ENCODE results near the gene MRPS24. TPM values are rescaled to one million over a fixed set of nuclear protein-coding genes. Genes with fewer than 3 reads are reported as not detected.

The MRPS24 gene
- total and polyA plus RNA-seq, 2 donors, result 80.5 to 107 TPM

GRCh38 chr7:43856316-43856715 lies 13.0 kb downstream of the MRPS24 start:
- H3K27me3 ChIP-seq (ENCODE audit: control insufficient read depth in 2 of 2, insufficient read depth in 1 of 2, low read length in 1 of 2), result no peaks in the 10 kb centered on the region
- no peak overlapping the region for H3K4me3 ChIP-seq (ENCODE audit: low read length in 2 of 2)

GRCh38 chr7:43855176-43855575 lies 14.1 kb downstream of the MRPS24 start:
- Histone ChIP-seq H3K36me3 (ENCODE audit: control insufficient read depth in 2 of 2, insufficient read depth in 2 of 2, low read length in 1 of 2) (no peaks in the 10 kb centered on the region), H3K9me3 (ENCODE audit: control insufficient read depth in 2 of 2, insufficient read depth in 1 of 2, low read length in 1 of 2) (peaks cover 0 to 4% of the 10 kb centered on the region in 2 donors), H3K4me1 (ENCODE audit: control insufficient read depth in 2 of 2, insufficient read depth in 2 of 2, low read length in 2 of 2) (no peaks in the 10 kb centered on the region), H3K4me3 (ENCODE audit: low read length in 2 of 2) (no peak overlapping the region), H3K27me3 (ENCODE audit: control insufficient read depth in 2 of 2, insufficient read depth in 1 of 2, low read length in 1 of 2) (no peaks in the 10 kb centered on the region), H3K27ac (ENCODE audit: low read depth in 1 of 2, low read length in 1 of 2) (no peak overlapping the region)
- no peak for DNase-seq (ENCODE audit: low read depth in 6 of 9, low spot score in 9 of 9)

More at GRCh38 chr7:43856316-43856715, 13.0 kb downstream of the MRPS24 start:
- Histone ChIP-seq H3K9me3 (ENCODE audit: control insufficient read depth in 2 of 2, insufficient read depth in 1 of 2, low read length in 1 of 2) (no peaks in the 10 kb centered on the region), H3K27ac (ENCODE audit: low read depth in 1 of 2, low read length in 1 of 2) (no peak overlapping the region), H3K4me1 (ENCODE audit: control insufficient read depth in 2 of 2, insufficient read depth in 2 of 2, low read length in 2 of 2) (no peaks in the 10 kb centered on the region), H3K36me3 (ENCODE audit: control insufficient read depth in 2 of 2, insufficient read depth in 2 of 2, low read length in 1 of 2) (no peaks in the 10 kb centered on the region)
- WGBS, result 97% methylated on average over 4 of the region's 4 CpGs
- DNase-seq (ENCODE audit: low read depth in 6 of 9, low spot score in 9 of 9), result no peak

- Histone ChIP-seq H3K4me1 (ENCODE audit: control insufficient read depth in 2 of 2, insufficient read depth in 2 of 2, low read length in 2 of 2) (no peaks in the 10 kb centered on the region), H3K36me3 (ENCODE audit: control insufficient read depth in 2 of 2, insufficient read depth in 2 of 2, low read length in 1 of 2) (no peaks in the 10 kb centered on the region), H3K27me3 (ENCODE audit: control insufficient read depth in 2 of 2, insufficient read depth in 1 of 2, low read length in 1 of 2) (no peaks in the 10 kb centered on the region), H3K9me3 (ENCODE audit: control insufficient read depth in 2 of 2, insufficient read depth in 1 of 2, low read length in 1 of 2) (peaks cover 0 to 4% of the 10 kb centered on the region in 2 donors), H3K27ac (ENCODE audit: low read depth in 1 of 2, low read length in 1 of 2) (no peak overlapping the region), H3K4me3 (ENCODE audit: low read length in 2 of 2) (no peak overlapping the region)
- 93% methylated on average over 2 of the region's 2 CpGs for WGBS
- no peak for DNase-seq (ENCODE audit: low read depth in 6 of 9, low spot score in 9 of 9)
These were observed 17.5 kb downstream of the MRPS24 start for GRCh38 chr7:43851805-43852204.

- WGBS, result 79% methylated on average over 5 of the region's 5 CpGs
- Histone ChIP-seq H3K4me3 (ENCODE audit: low read length in 2 of 2) (no peak overlapping the region), H3K36me3 (ENCODE audit: control insufficient read depth in 2 of 2, insufficient read depth in 2 of 2, low read length in 1 of 2) (no peaks in the 10 kb centered on the region), H3K27ac (ENCODE audit: low read depth in 1 of 2, low read length in 1 of 2) (no peak overlapping the region), H3K9me3 (ENCODE audit: control insufficient read depth in 2 of 2, insufficient read depth in 1 of 2, low read length in 1 of 2) (peaks cover 0 to 4% of the 10 kb centered on the region in 2 donors), H3K4me1 (ENCODE audit: control insufficient read depth in 2 of 2, insufficient read depth in 2 of 2, low read length in 2 of 2) (no peaks in the 10 kb centered on the region), H3K27me3 (ENCODE audit: control insufficient read depth in 2 of 2, insufficient read depth in 1 of 2, low read length in 1 of 2) (no peaks in the 10 kb centered on the region)
- DNase-seq (ENCODE audit: low read depth in 6 of 9, low spot score in 9 of 9), result no peak
These were observed 18.8 kb downstream of the MRPS24 start for GRCh38 chr7:43850348-43851116.

GRCh38 chr7:43849047-43849446 lies 20.3 kb downstream of the MRPS24 start:
- Histone ChIP-seq H3K4me3 (ENCODE audit: low read length in 2 of 2) (no peak overlapping the region), H3K4me1 (ENCODE audit: control insufficient read depth in 2 of 2, insufficient read depth in 2 of 2, low read length in 2 of 2) (no peaks in the 10 kb centered on the region), H3K27ac (ENCODE audit: low read depth in 1 of 2, low read length in 1 of 2) (no peak overlapping the region), H3K27me3 (ENCODE audit: control insufficient read depth in 2 of 2, insufficient read depth in 1 of 2, low read length in 1 of 2) (no peaks in the 10 kb centered on the region), H3K9me3 (ENCODE audit: control insufficient read depth in 2 of 2, insufficient read depth in 1 of 2, low read length in 1 of 2) (peaks cover 0 to 4% of the 10 kb centered on the region in 2 donors), H3K36me3 (ENCODE audit: control insufficient read depth in 2 of 2, insufficient read depth in 2 of 2, low read length in 1 of 2) (no peaks in the 10 kb centered on the region)
- 89% methylated on average over 2 of the region's 2 CpGs for WGBS
- DNase-seq (ENCODE audit: low read depth in 6 of 9, low spot score in 9 of 9), result no peak

GRCh38 chr7:43847496-43847895 lies 21.8 kb downstream of the MRPS24 start:
- Histone ChIP-seq H3K27ac (ENCODE audit: low read depth in 1 of 2, low read length in 1 of 2) (no peak overlapping the region), H3K4me1 (ENCODE audit: control insufficient read depth in 2 of 2, insufficient read depth in 2 of 2, low read length in 2 of 2) (no peaks in the 10 kb centered on the region), H3K27me3 (ENCODE audit: control insufficient read depth in 2 of 2, insufficient read depth in 1 of 2, low read length in 1 of 2) (no peaks in the 10 kb centered on the region), H3K9me3 (ENCODE audit: control insufficient read depth in 2 of 2, insufficient read depth in 1 of 2, low read length in 1 of 2) (peaks cover 0 to 4% of the 10 kb centered on the region in 2 donors), H3K36me3 (ENCODE audit: control insufficient read depth in 2 of 2, insufficient read depth in 2 of 2, low read length in 1 of 2) (no peaks in the 10 kb centered on the region), H3K4me3 (ENCODE audit: low read length in 2 of 2) (no peak overlapping the region)
- WGBS, result 41% methylated on average over 4 of the region's 4 CpGs
- DNase-seq (ENCODE audit: low read depth in 6 of 9, low spot score in 9 of 9), result no peak

GRCh38 chr7:43844662-43845061 lies 24.7 kb downstream of the MRPS24 start:
- no peaks in the 10 kb centered on the region for H3K4me1 ChIP-seq (ENCODE audit: control insufficient read depth in 2 of 2, insufficient read depth in 2 of 2, low read length in 2 of 2)
- WGBS, result 96% methylated on average over 2 of the region's 2 CpGs
- no peak for DNase-seq (ENCODE audit: low read depth in 6 of 9, low spot score in 9 of 9)
- no peak overlapping the region for H3K4me3 ChIP-seq (ENCODE audit: low read length in 2 of 2)
- H3K9me3 ChIP-seq (ENCODE audit: control insufficient read depth in 2 of 2, insufficient read depth in 1 of 2, low read length in 1 of 2), result no peaks in the 10 kb centered on the region
- no peak overlapping the region for H3K27ac ChIP-seq (ENCODE audit: low read depth in 1 of 2, low read length in 1 of 2)
- H3K27me3 ChIP-seq (ENCODE audit: control insufficient read depth in 2 of 2, insufficient read depth in 1 of 2, low read length in 1 of 2), result no peaks in the 10 kb centered on the region
- H3K36me3 ChIP-seq (ENCODE audit: control insufficient read depth in 2 of 2, insufficient read depth in 2 of 2, low read length in 1 of 2), result no peaks in the 10 kb centered on the region

GRCh38 chr7:43844257-43844656 lies 25.1 kb downstream of the MRPS24 start:
- Histone ChIP-seq H3K4me1 (ENCODE audit: control insufficient read depth in 2 of 2, insufficient read depth in 2 of 2, low read length in 2 of 2) (no peaks in the 10 kb centered on the region), H3K36me3 (ENCODE audit: control insufficient read depth in 2 of 2, insufficient read depth in 2 of 2, low read length in 1 of 2) (no peaks in the 10 kb centered on the region)
- 98% methylated on average over 2 of the region's 2 CpGs for WGBS

GRCh38 chr7:43843296-43843695 lies 26.0 kb downstream of the MRPS24 start:
- Histone ChIP-seq H3K27ac (ENCODE audit: low read depth in 1 of 2, low read length in 1 of 2) (no peak overlapping the region), H3K36me3 (ENCODE audit: control insufficient read depth in 2 of 2, insufficient read depth in 2 of 2, low read length in 1 of 2) (no peaks in the 10 kb centered on the region), H3K4me1 (ENCODE audit: control insufficient read depth in 2 of 2, insufficient read depth in 2 of 2, low read length in 2 of 2) (peaks cover 0 to 4% of the 10 kb centered on the region in 2 donors), H3K9me3 (ENCODE audit: control insufficient read depth in 2 of 2, insufficient read depth in 1 of 2, low read length in 1 of 2) (no peaks in the 10 kb centered on the region), H3K27me3 (ENCODE audit: control insufficient read depth in 2 of 2, insufficient read depth in 1 of 2, low read length in 1 of 2) (no peaks in the 10 kb centered on the region), H3K4me3 (ENCODE audit: low read length in 2 of 2) (no peak overlapping the region)
- WGBS, result 97% methylated on average over 4 of the region's 4 CpGs
- DNase-seq (ENCODE audit: low read depth in 6 of 9, low spot score in 9 of 9), result no peak

More at GRCh38 chr7:43844257-43844656, 25.1 kb downstream of the MRPS24 start:
- H3K27me3 ChIP-seq (ENCODE audit: control insufficient read depth in 2 of 2, insufficient read depth in 1 of 2, low read length in 1 of 2), result no peaks in the 10 kb centered on the region
- H3K9me3 ChIP-seq (ENCODE audit: control insufficient read depth in 2 of 2, insufficient read depth in 1 of 2, low read length in 1 of 2), result no peaks in the 10 kb centered on the region
- no peak overlapping the region for H3K4me3 ChIP-seq (ENCODE audit: low read length in 2 of 2)
- no peak overlapping the region for H3K27ac ChIP-seq (ENCODE audit: low read depth in 1 of 2, low read length in 1 of 2)
- no peak for DNase-seq (ENCODE audit: low read depth in 6 of 9, low spot score in 9 of 9)
